Stimulated activated CD4-positive, alpha-beta T cell treated with anti-CD3 and anti-CD28 coated beads, Interleukin-1b, Interleukin-23, amount 100 ng/mL, for 48 hours (primary cell): Measurements from ENCODE around the gene MICAL2.

Experiments
- DNase-seq: peaks from one replicate; pipeline ENCODE4 v3.0.0-alpha.2; 2020

Gene MICAL2

DNA sequence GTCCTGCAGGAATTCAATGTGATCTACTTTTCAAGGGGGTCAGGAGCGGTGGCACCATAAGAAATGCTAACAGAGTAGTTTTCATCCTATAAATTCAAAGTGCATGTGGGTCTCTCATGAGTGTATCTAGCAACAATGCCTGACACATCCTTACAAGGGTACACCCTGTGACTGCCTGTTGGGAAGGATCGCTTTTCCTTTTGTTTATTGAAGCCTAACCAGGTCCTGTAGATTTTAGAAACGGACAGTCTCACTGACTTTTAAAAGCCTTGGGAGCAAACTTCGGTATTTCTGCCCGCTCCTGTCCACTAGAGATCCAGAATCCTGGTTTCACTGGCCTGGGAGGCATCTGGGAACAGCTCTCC lies 102.4 kb downstream of the MICAL2 start:
- DNase-seq: no peak

DNA sequence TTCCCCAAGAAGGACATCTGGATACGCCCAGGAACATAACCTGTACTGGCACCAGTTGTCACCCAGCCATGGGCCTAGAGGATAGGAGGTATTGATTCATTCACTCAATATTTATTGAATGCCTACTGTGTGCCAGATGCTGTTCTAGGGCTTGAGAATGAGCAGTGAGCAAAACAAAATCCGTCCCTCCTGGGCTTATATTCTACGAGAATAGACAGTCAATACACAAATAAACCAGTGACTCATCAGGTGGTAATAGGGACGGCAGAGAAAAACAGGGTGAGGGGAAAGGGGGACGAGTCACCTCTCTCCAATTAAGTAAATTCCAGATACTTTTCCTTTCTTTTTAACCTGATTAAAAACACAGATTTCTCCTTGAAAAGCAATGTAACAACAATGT lies 103.5 kb downstream of the MICAL2 start:
- no peak for DNase-seq

DNA sequence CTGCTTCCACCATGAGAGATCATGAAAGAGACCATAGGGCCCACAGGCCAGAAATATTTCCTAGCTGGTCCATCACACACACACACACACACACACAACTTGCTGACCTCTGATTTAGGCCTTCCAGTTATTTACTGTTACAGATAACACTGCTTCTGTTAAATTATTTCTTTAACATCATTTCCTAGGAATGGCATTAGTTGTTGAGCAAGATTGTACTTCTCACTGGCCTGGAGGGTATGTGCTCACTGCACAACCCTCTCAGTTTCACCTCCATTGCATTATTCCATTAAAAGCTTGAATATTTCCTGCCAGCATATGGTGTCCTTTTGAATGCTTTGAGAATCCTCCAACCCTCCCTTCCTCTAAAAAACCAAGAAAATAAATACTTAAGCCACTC lies 104.4 kb downstream of the MICAL2 start:
- DNase-seq: no peak

DNA sequence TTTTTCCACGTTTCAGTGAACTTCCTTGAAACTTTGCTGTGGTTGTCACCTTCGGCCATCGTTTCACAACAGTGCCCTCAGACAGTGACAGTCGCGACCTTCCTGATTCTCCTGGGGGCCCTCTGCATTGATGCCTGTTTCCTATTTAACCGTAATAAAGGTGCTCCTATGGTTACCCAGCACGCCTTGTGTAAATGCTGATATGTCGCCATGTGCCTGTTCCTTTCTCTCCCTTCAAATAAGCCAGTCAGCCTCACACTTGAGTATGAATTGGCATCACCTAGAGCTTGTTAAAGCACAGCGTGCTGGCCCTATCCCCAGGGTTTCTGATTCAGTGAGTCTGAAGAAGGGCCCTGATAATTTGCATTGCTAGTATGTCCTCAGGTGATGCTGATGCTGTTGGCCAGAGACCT lies 104.8 kb downstream of the MICAL2 start:
- no peak for DNase-seq

DNA sequence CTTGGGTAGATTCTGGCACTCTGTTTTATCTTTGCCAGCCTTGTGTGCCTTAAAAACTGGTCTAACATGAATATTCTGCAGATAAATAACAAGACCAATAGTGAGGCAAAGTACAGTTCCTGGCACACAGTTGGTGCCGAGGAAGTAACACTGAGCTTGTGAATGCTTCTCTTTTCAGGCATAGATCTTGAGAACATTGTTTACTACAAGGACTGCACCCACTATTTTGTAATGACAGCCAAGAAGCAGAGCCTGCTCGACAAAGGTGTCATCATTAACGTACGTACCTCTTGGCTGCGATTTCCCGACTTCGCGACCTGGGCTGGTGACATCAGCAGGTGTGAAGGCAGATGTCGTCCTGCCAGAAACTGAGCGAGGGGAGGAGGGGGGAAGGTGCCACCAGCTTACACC lies 105.7 kb downstream of the MICAL2 start:
- no peak for DNase-seq

DNA sequence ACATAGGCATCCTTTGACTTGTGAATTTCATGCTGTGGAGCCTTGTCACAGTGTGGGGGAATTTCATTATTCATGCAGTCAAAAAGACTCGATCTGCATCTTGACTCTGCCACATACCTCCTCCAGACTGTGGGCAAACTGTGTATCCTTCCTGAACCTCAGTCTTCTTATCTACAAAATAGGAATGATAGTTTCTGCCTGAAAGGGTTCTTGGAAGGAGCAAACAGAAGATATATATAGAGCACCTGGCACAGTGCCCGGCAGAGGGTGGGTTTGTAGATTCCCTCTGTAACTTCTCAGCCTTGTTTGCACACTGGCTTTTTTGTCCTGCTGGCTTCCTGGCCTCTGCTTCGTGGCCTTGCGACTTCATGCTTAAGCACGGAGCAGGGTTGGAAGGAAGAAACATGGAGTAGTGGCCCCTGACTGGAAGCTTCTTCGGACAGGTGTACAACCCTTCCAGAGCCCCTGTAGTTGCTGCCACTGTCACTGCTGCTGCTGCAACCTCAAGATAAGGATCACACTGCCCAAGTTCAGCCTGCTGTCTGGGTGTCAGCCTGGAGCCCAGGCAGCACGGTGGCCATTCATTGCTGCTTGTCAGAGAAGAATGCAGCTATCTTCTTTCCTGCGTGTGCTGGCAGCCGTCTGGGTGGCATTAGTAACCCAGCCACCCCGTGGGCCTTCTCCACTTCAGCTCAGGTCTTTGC lies 106.4 kb downstream of the MICAL2 start:
- no peak for DNase-seq

DNA sequence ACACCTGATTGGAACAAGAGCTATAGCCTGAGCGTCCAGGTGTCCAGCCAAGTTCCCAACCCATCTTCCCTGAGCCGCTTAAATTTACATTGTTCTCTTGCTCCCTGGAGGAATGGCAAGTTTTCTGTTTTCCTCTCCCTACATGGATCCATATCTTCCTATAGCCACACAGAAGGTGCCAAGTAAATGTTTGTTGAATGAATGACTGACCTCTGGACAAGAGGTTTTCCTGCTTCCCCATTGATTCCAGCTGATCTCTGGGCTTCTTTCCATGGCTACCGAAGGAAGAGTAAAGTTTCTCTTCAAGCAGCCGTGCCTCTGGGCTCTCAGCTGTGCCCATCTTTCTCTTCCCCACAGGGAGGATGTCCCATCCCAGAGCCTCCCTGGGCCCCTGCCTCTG lies 107.5 kb downstream of the MICAL2 start:
- no peak for DNase-seq

DNA sequence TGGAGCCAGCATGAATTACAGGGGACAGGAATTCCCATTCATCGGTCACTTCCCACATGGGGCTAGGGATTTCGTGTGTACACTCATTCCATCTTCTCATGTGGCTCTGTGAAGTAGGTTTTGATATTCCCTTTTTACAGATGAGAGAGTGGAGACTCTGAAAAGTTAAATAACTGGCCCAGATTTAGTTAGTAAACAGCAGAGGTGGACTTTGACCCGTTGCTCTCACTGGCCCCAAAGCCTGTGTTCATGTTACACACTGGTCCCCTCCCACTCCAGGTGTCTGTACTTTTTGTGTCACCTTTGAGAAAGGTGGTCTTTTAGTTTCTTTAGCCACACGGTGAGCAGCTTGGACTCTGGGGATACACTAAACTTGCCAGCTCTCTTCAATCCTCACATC lies 108.5 kb downstream of the MICAL2 start:
- DNase-seq: no peak

DNA sequence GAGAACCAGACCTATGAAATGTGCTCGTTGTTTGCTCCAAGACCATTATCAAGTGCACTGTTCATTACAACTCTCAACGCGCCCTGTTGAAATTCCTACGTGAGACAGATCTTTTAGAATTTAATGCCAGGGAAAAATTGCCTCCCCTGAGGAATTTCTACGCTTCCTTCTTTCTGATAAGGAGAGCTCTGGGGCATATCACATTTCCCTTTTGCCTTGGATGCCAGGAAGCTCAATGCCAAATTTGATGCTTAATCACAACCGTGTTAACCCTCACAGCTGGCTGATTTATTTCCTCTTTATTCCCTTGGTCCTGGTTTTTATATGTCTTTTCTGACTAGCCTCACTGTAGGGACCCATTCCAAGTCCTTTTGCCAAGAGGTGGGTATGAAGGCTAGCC lies 109.4 kb downstream of the MICAL2 start:
- DNase-seq: no peak

DNA sequence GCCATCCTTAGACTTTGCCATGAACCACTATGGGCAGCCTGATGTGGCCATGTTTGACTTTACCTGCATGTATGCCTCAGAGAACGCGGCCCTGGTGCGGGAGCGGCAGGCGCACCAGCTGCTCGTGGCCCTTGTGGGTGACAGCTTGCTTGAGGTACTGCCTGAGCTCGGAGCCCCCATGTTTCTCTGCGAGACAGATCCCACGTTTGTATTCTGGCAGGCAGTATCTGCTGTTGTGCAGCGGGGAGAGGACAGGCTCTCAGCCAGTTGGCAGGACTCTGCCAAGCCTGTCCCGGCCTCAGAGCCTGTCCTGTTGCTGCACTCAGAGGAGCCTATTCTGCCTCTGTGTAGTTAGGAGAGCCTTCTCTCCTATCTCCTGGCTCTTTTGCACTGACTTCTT lies 109.9 kb downstream of the MICAL2 start:
- no peak for DNase-seq

DNA sequence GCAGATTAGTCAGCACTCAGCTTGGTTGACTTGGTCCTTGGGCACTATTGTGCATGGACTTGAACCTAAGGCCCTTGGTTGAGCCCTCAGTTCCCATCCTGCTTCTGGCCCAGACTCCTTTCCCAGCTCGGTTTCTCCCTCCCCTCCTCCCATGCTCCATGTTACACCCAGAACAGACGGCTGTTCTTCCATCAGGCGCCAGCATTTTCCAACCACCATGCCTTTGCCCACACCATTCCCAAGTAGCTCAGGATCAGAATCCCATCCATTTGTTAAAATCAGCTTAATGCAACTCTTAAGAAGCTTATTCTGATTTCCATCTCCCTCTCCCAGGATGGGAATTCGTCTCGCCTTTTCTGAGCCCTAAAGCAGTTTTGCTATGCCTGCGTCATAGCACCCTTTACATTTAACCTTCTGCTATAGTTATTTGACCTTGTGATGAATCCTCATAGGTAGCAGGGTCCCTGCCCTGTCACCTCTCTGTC lies 110.7 kb downstream of the MICAL2 start:
- DNase-seq: no peak

DNA sequence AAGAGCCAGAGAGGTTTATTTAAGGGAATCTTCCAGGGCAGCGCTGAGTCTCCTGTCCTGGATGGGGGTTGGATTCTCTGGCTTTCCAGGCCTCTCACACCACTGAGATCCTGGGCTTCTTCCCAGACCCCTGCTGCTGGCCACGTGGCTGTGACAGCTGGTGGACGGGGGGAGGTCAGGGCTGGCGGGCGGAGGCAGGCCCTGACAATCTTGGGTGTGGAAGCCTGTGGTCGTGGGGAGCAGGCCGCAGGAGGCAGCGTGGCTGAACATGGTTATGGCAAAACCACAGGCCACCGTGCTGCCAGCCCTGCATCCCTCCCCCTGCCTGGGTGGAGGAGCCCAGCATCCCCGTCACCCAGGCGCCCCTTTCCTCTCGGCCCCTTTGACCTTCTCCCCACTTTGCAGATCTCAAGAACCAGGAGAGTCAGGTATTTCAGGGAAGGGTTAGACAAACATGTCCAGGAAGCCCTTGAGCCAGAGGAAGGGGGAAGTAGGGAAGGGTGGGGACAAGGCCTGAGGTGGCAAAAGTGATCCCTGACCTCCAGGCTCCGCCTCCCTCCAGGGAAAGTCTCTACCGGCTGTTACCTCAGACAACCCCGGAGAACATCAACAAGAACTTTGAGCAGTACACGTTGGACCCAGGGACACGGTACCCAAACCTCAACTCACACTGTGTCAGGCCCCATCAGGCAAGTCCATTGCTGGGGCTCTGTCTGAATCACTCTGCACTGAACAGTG lies 111.8 kb downstream of the MICAL2 start:
- DNase-seq: no peak

DNA sequence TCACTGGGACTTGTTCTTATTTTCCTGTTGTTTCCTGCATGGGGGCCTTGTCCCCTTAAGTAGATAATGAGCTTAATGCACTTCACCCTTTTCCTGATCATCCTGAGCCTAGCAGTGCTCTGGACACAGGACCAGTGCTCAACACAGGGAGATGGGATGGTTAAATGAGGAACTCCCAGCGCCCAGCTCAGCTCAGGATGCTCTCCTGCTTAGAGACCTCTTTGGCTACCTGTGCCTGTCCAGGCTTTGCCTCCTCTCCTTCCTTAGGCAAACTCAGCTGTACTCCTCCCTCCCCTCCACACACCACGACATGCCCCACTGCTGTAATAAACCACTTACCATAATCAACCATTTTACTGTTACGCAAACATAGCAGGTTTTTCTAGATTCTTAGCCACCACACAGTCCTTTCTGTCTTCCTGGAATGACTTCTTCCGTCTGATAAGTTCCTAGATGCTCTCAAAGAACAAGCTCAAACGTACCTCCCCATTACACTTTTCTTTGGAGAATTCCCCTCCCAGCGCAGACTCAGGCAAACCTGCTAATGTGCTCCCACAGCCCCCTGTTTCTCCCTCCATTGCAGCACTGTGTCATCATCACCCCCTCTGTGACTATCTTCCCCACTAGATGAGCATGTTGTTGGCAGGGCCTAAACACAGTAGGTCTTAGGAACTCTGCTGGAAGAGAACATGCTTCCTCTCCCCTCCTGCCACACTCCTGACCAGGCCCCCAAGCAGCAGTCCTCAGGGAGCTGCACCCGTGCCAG lies 113.6 kb downstream of the MICAL2 start:
- no peak for DNase-seq

DNA sequence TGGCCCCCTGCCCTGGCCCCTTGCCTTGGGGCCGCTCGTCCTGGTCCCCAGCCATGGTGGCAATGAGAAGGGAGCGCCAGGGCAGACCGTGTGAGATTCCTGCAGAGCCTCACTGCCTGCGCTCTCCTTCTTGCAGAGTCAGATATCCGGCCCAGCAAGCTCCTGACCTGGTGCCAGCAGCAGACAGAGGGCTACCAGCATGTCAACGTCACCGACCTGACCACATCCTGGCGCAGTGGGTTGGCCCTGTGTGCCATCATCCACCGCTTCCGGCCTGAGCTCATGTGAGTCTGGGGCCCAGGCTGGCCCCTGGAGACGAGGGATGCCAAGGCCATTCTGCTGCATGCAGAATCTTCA lies 114.1 kb downstream of the MICAL2 start:
- DNase-seq: peak; percentile 94

DNA sequence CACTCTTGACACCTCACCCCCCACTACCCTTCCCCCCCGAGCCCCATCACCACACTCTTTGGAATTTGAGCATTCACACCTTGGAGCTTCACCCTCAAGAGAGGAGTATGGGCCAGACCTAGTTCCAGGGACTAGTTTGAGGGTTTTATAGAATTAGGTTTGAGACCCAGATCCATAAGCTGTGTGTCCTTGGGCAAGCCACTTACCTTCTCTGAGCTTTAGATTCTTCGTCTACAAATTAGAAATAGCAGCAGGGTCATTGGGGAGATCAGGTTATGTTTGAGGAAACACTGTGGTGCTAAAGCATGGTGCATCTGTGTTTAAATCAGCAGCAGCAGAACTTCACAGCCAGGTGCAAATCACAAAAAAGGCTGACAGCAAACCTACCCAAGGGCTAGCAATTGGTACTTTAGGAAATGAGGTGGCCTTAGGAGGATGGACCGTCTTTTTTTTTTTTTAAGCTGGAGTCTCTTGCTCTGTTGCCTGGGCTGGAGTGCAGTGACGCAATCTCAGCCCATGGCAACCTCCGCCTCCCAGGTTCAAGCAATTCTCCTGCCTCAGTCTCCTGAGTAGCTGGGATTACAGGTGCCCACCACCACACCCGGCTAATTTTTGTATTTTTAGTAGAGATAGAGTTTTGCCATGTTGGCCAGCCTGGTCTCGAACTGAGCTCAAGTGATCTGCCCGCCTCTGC lies 114.8 kb downstream of the MICAL2 start:
- DNase-seq: no peak

DNA sequence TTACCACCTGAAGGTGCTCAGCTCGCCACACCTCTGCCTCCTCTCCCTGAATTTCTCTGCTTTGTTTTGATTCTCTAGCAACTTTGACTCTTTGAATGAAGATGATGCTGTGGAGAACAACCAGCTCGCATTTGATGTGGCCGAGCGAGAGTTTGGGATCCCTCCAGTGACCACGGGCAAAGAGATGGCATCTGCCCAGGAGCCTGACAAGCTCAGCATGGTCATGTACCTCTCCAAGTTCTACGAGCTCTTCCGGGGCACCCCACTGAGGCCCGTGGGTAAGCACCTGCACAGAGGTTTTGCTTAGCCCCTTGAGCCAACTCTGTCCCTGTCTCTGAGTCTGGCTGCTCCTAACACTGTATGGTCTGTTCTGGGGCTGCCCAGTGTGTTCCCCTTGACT lies 115.7 kb downstream of the MICAL2 start:
- no peak for DNase-seq

DNA sequence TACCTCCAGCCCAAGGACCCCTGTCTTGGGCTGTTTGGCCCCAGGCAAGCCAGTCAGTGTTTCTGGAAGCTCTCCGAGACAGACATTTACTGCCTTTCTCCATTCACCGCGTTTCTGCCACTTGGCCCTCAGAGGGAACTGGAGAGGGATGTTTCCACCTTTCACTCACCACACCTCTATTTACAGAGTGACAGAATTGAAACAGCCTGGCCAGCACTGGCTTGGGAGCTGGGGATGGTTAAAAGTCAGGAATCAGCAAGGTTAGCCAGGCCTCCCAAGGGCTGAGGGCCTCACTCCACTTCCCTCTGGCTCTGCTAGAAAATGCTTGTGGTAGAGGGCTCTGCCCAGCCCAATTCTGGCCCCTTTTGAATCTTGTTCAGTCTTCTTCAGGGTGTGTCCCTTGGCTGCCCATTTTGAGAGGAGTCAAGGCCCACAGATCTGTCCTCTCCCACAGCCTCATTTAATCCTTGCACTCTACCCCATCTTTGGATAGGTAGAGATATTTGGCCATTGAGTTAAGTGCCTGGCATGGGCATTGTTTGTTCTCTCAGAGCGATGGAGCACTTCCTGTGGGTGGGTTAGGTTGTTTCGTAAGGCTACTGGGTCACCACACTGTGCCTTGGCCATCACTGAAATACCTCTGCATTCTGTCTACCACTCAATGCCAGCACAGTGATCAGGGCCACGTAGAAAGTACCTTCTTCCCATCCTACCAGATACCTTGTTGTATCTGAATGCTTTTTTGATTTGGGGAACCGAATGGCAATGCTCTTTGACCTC lies 119.2 kb downstream of the MICAL2 start:
- no peak for DNase-seq

DNA sequence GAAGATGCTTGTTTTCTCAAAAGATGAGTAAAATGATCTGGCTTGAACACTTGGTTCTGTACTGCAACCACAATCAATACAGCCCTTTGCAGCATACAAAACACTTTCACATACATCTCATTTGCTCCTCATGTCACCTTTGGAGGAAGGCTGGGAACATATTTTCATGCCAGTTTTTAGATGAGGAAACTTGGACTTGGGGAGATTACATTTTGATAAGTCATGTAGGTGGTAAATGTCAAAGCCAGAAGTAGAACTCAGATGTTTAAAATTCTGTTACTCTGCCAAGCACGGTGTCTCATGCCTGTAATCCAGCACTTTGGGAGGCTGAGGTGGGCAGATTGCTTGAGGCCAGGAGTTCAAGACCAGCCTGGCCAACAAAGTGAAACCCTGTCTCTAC lies 121.8 kb downstream of the MICAL2 start:
- DNase-seq: no peak

DNA sequence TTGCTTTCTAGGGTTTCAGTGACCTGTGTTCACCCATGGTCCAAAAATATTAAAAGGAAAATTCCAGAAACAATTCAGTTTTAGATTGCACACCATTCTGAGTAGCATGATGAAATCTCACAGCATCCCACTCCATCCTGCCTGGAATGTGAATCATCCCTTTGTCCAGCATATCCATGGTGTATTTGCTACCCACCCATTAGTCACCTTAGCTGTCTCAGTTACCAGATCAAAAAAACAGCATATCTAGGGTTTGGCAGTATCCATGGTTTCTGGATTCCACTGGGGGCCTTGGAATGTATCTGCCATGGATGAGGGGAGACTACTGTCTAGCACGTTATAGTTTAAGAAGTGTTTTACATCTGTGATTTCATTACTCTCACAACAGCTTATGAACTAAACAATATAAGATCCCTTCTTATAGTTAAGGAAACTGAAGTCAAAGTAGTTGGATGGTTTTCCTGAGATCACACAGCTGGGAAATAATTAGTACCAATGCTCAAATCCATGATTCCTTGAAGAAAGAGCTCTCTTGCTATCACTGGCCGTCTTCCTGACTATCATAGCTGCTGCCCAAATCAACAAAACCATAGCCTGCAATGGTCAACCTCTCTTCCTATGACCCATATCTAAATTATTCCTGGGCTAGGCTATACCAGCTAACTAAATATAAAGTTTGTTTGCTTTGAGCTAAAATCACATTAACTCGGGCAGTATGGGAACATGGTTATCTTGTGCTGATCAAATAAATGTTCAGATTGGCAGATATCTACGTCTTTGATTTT lies 122.6 kb downstream of the MICAL2 start:
- no peak for DNase-seq

DNA sequence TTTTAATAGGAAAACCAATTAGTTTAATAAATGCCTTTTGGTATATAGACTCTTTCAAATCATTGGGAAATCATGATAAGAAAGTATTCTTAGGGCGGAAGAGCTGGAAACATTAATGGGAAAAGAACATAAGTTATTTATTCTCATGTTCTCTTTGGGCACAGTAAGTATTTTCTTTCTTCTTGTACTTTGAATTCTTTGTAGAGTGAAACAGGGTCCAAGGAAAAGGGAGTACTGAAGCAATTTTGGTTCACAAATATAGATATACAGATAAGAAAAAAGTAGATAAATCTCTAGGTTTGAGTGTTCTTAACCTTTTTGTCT lies 123.2 kb downstream of the MICAL2 start:
- no peak for DNase-seq

DNA sequence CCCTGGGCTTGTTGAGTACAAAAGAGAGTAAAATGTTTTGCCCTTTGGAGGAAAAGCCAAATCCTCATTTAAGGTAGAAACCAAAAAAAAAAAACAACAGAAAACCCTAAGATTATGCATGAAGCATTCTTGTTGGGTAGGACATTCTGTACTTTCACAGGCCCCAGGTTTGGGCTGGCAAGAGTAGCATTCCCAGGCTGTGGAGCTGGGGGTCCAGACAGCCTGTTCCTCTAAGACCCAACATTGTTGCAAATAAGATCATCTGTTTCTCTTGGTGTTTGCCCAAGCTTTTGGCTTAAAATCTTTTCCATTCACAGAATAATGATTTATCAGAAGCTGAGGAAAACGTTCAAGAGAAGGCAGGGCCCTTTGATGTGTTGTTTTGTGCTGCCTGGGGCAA lies 123.8 kb downstream of the MICAL2 start:
- no peak for DNase-seq

DNA sequence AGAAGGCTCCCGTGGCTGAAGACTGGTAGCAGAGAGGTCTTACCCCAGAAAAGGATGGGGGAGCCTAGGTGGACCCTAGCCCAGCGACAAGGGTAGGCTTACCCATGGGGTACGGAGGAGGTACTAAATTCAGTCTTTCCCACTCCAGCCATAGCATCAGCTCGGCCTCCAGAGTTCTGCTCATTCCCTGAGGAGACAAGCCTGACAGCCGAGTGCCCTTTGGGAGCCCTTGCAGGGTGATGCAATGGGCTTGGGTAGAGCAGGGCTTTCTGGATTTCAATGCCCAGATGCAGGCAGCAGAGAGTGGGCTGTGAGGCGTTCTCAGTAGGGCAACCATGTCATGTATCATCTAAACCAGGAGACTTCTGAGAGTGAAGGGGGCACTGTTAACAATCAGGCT lies 124.7 kb downstream of the MICAL2 start:
- DNase-seq: no peak
